ENCODE measurements around the gene ZNF697.

The ZNF697 gene

GRCh38 chr1:119660253-119661083 is 12.4 kb upstream of the ZNF697 start:
- TF ChIP-seq CTCF (conservative IDR thresholded peaks at IDR 0.05): no peak
- H3K27ac ChIP-seq: peak overlapping the region; percentile 99

- peak overlapping the region; percentile 99 for H3K27ac ChIP-seq
- TF ChIP-seq CTCF (conservative IDR thresholded peaks at IDR 0.05): no peak
These were observed 11.6 kb upstream of the ZNF697 start for GRCh38 chr1:119659628-119660027.

- H3K27ac ChIP-seq: peak overlapping the region; percentile 99
- TF ChIP-seq CTCF (conservative IDR thresholded peaks at IDR 0.05): no peak
These were observed 8.4 kb upstream of the ZNF697 start for GRCh38 chr1:119656410-119656955.

- no peak for TF ChIP-seq CTCF (conservative IDR thresholded peaks at IDR 0.05)
- no peak overlapping the region for H3K27ac ChIP-seq
These were observed 7.1 kb upstream of the ZNF697 start for GRCh38 chr1:119655154-119655553.

- no peak for TF ChIP-seq CTCF (conservative IDR thresholded peaks at IDR 0.05)
- no peak overlapping the region for H3K27ac ChIP-seq
These were observed 5.7 kb upstream of the ZNF697 start for GRCh38 chr1:119653839-119654170.

- TF ChIP-seq CTCF (conservative IDR thresholded peaks at IDR 0.05): no peak
- no peak overlapping the region for H3K27ac ChIP-seq
These were observed 5.2 kb upstream of the ZNF697 start for GRCh38 chr1:119653135-119653838.

GRCh38 chr1:119652587-119652986 is 4.5 kb upstream of the ZNF697 start:
- no peak overlapping the region for H3K27ac ChIP-seq
- no peak for TF ChIP-seq CTCF (conservative IDR thresholded peaks at IDR 0.05)

All from VCaP (cell line).